ENCODE measurements around the gene LHX6. TPM values are rescaled to one million over a fixed set of nuclear protein-coding genes. Genes with fewer than 3 reads are reported as not detected.

Gene LHX6
- total RNA-seq, 1 experiment from 2014 or later = 1.8 TPM

GRCh38 chr9:122229485-122229837, 704 bp upstream of the LHX6 start:
- no peak overlapping the region for H3T11ph ChIP-seq (ENCODE audit: low read length)
- Mint-ChIP-seq H3K4me3 (no peak overlapping the region), H3K27me3 (ENCODE audit: low read depth) (peaks cover 58% of the 10 kb centered on the region), H3K4me1 (peaks cover 9 to 23% of the 10 kb centered on the region in 2 experiments), H3K9me3 (peaks cover 2 to 3% of the 10 kb centered on the region in 2 experiments; a peak in 3 of 5 replicates), H3K27ac (no peak overlapping the region), H3K36me3 (ENCODE audit: insufficient read depth in 1 of 3, low read depth in 3 of 3) (peaks cover 0 to 4% (median under 1%) of the 10 kb centered on the region in 3 experiments; a peak in 4 of 7 replicates)
- H3K56ac ChIP-seq (ENCODE audit: insufficient read length, low read depth, low read length) = no peak overlapping the region
- no peak overlapping the region for H4K91ac ChIP-seq (ENCODE audit: insufficient read length, low read depth, low read length)
- no peaks in the 10 kb centered on the region for H3K79me2 ChIP-seq (ENCODE audit: insufficient read depth, low read length)
- no peak for DNase-seq
- no peak overlapping the region for H3K14ac ChIP-seq (ENCODE audit: insufficient read depth, low read length)
- peaks cover 14% of the 10 kb centered on the region for H3K23me2 ChIP-seq (ENCODE audit: insufficient read length, low read depth, low read length, poor library complexity, severe bottlenecking)
- H3K4me2 ChIP-seq (ENCODE audit: insufficient read depth, insufficient read length, low read length) = peak overlapping the region; percentile 41
- no peak overlapping the region for H3K18ac ChIP-seq (ENCODE audit: insufficient read length, low read depth, low read length)
- no peak overlapping the region for H2BK20ac ChIP-seq (ENCODE audit: low read depth, low read length, poor library complexity, severe bottlenecking)
- no peak overlapping the region for H3K27ac ChIP-seq (ENCODE audit: insufficient read length, low read depth, low read length)
- no peak overlapping the region for H4K5ac ChIP-seq (ENCODE audit: insufficient read length, low read depth, low read length)
- no peak overlapping the region for H4K8ac ChIP-seq (replicated peaks; ENCODE audit: insufficient read length, low read depth, low read length)
- H2BK5ac ChIP-seq (ENCODE audit: insufficient read length, low read length) = no peak overlapping the region
- no peak for TF ChIP-seq CTCF (conservative IDR thresholded peaks at IDR 0.05)
- H3K23ac ChIP-seq (ENCODE audit: insufficient read length, low read depth, low read length) = no peak overlapping the region
- H2AK5ac ChIP-seq (ENCODE audit: insufficient read length, low read length) = no peak overlapping the region
- H3K27me3 ChIP-seq (ENCODE audit: insufficient read depth, low read length) = peaks cover 69% of the 10 kb centered on the region
- H3K4ac ChIP-seq (ENCODE audit: low read depth, low read length) = no peak overlapping the region
- H2BK120ac ChIP-seq (ENCODE audit: low read depth, low read length, poor library complexity, severe bottlenecking) = no peak overlapping the region
- WGBS (ENCODE audit: extremely low coverage, insufficient read length, low lambda C conversion rate) = no CpG with 5 or more reads among the region's 4 CpGs
- no peaks in the 10 kb centered on the region for H3K9me3 ChIP-seq (ENCODE audit: control insufficient read depth, low read depth, low read length)
- peaks cover 3% of the 10 kb centered on the region; the same call in 1 of the 2 replicates for H3K4me1 ChIP-seq (ENCODE audit: insufficient read depth, low read length)
- H3K79me1 ChIP-seq (ENCODE audit: insufficient read depth, low read depth, low read length, poor library complexity, severe bottlenecking) = no peaks in the 10 kb centered on the region
- no peak overlapping the region for H2BK12ac ChIP-seq (ENCODE audit: insufficient read length, low read depth, low read length)
- no peak overlapping the region for H2AFZ ChIP-seq (ENCODE audit: low read length)
- no peak overlapping the region for H3K9ac ChIP-seq (ENCODE audit: extremely low read depth, insufficient read length, low read length)
- peaks cover 2% of the 10 kb centered on the region for H4K20me1 ChIP-seq (ENCODE audit: control insufficient read depth, insufficient read depth, insufficient read length)
- no peak overlapping the region for H2BK15ac ChIP-seq (ENCODE audit: low read depth, low read length)

Data from H9 (cell line).